Mesenchymal stem cell (in vitro differentiated cells and primary cell): ENCODE results near the gene MN1.

ENCODE experiments used
- DNase-seq: peaks from one replicate; pipeline ENCODE4 v3.0.0-alpha.2; 2013
- H2AFZ ChIP-seq: one replicate; pipeline ENCODE4 v1.6.1; 2013; ENCODE audit warnings: low read depth, mild to moderate bottlenecking, control low read depth, inconsistent platforms, low read length, moderate library complexity
- H2AK5ac ChIP-seq: 2 replicates; pipeline ENCODE4 v1.6.1; 2013; ENCODE audit warnings: low read length, moderate library complexity, mild to moderate bottlenecking, inconsistent platforms; ENCODE audit not compliant: severe bottlenecking
- H2BK120ac ChIP-seq: one replicate; pipeline ENCODE4 v1.6.1; 2013; ENCODE audit warnings: low read depth, mild to moderate bottlenecking, inconsistent platforms, low read length, moderate library complexity
- H2BK12ac ChIP-seq, 2 experiments: one replicate each; pipeline ENCODE4 v1.6.1; 2013; ENCODE audit warnings: inconsistent platforms in 2 of 2, low read length in 2 of 2, mild to moderate bottlenecking in 2 of 2, moderate library complexity in 2 of 2, control low read depth in 1 of 2
- H2BK15ac ChIP-seq: one replicate; pipeline ENCODE4 v1.6.1; 2013; ENCODE audit warnings: mild to moderate bottlenecking, low read depth, inconsistent platforms; ENCODE audit not compliant: poor library complexity, severe bottlenecking
- H2BK5ac ChIP-seq: 2 replicates; pipeline ENCODE4 v1.6.1; 2013; ENCODE audit warnings: low read depth, mild to moderate bottlenecking, low read length, control low read depth, inconsistent platforms; ENCODE audit not compliant: poor library complexity, severe bottlenecking
- H3K14ac ChIP-seq, 2 experiments: one replicate each; pipeline ENCODE4 v1.6.1; 2013; ENCODE audit warnings: inconsistent platforms in 2 of 2, low read length in 2 of 2, control low read depth in 1 of 2, mild to moderate bottlenecking in 1 of 2, moderate library complexity in 1 of 2
- H3K18ac ChIP-seq, 2 experiments: one replicate each; pipeline ENCODE4 v1.6.1; 2013; ENCODE audit warnings: inconsistent platforms in 2 of 2, low read length in 2 of 2, control low read depth in 1 of 2, low read depth in 1 of 2, mild to moderate bottlenecking in 1 of 2
- H3K23ac ChIP-seq, 2 experiments: one replicate each; pipeline ENCODE4 v1.6.1; 2013; ENCODE audit warnings: inconsistent platforms in 2 of 2, low read length in 2 of 2, mild to moderate bottlenecking in 2 of 2, moderate library complexity in 2 of 2, control low read depth in 1 of 2
- H3K27ac ChIP-seq: 2 replicates; pipeline ENCODE4 v1.5.1; 2013; ENCODE audit warnings: mild to moderate bottlenecking, moderate library complexity, low read length, control low read depth, inconsistent platforms; ENCODE audit not compliant: poor library complexity, severe bottlenecking
- H3K27me3 ChIP-seq, 2 experiments: 2 replicates each; pipeline versions ENCODE4 v1.6.1 to v1.7.0; 2013; ENCODE audit warnings: low read length in 2 of 2, mild to moderate bottlenecking in 2 of 2, moderate library complexity in 2 of 2, control low read depth in 1 of 2, inconsistent platforms in 1 of 2; ENCODE audit not compliant: control insufficient read depth in 1 of 2, insufficient read depth in 1 of 2
- H3K36me3 ChIP-seq, 2 experiments: 2 replicates each; pipeline versions ENCODE4 v1.6.1 to v1.7.0; 2013; ENCODE audit warnings: low read length in 2 of 2, control low read depth in 1 of 2, inconsistent platforms in 1 of 2, low read depth in 1 of 2, mild to moderate bottlenecking in 1 of 2; ENCODE audit not compliant: insufficient read depth in 2 of 2, control insufficient read depth in 1 of 2
- H3K4ac ChIP-seq, 2 experiments: one replicate each; pipeline ENCODE4 v1.6.1; 2013; ENCODE audit warnings: inconsistent platforms in 2 of 2, low read length in 2 of 2, mild to moderate bottlenecking in 2 of 2, moderate library complexity in 2 of 2, control low read depth in 1 of 2, low read depth in 1 of 2
- H3K4me1 ChIP-seq: 2 replicates; pipeline ENCODE4 v1.6.1; 2013; ENCODE audit warnings: low read depth, low read length, control low read depth; ENCODE audit not compliant: control insufficient read depth, insufficient read depth
- H3K4me2 ChIP-seq: 2 replicates; pipeline ENCODE4 v1.6.1; 2013; ENCODE audit warnings: low read length, mild to moderate bottlenecking, inconsistent platforms; ENCODE audit not compliant: poor library complexity, severe bottlenecking
- H3K4me3 ChIP-seq, 2 experiments: 2 replicates each; pipeline versions ENCODE4 v1.5.1 to v1.7.0; 2013; ENCODE audit warnings: low read length in 2 of 2, mild to moderate bottlenecking in 2 of 2, control low read depth in 1 of 2, low read depth in 1 of 2; ENCODE audit not compliant: insufficient read depth in 1 of 2
- H3K79me1 ChIP-seq: replicated peaks from 2 replicates; pipeline ENCODE4 v1.6.1; 2013; ENCODE audit warnings: mild to moderate bottlenecking, control low read depth, low read length, inconsistent platforms; ENCODE audit not compliant: poor library complexity, severe bottlenecking
- H3K9ac ChIP-seq: 2 replicates; pipeline ENCODE4 v1.7.0; 2013; ENCODE audit warnings: mild to moderate bottlenecking, low read length, moderate library complexity
- H3K9me3 ChIP-seq: 2 replicates; pipeline ENCODE4 v1.7.0; 2013; ENCODE audit warnings: mild to moderate bottlenecking, low read length; ENCODE audit not compliant: control insufficient read depth
- H4K8ac ChIP-seq: one replicate; pipeline ENCODE4 v1.6.1; 2013; ENCODE audit warnings: inconsistent platforms, mild to moderate bottlenecking, low read length, moderate library complexity
- H4K91ac ChIP-seq: one replicate; pipeline ENCODE4 v1.6.1; 2013; ENCODE audit warnings: mild to moderate bottlenecking, low read length, inconsistent platforms
- WGBS: methylation state at CpG from one replicate; pipeline ENCODE4 v1.1.7; 2013; ENCODE audit warnings: mixed read lengths; 5-methylcytosine and 5-hydroxymethylcytosine counted together

The MN1 gene

DNA sequence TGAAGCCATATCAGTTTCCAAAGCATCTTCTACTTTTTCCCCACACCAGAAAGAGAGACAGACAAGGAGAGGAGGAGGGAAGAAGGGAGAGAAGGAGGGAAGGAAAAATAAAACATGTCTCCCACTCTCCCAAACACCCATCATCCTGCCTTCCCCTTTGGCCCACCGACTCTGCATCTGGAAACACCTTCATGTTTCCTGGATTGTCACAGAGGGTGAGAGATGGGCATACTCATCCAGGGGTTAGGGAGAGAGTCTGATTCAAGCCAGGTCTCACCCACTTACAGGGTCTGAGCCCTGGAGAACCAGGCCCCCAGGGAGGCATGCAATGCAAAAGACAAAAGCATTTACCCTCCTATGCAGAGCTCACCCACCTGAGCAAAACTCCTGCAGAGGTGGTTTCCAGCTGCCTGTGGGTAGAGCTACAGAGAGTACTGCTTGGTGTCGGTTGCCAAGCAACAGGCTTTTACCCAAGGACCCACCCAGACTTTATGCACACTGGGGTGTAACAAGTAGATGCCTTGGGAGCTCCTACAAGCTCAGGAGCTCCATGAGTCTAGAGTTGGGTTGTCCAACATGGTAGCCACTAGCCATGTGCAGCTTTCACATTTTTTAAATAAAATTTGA is 33.4 kb downstream of the MN1 start:
- H3K27me3 ChIP-seq: no peaks in the 10 kb centered on the region
- 81% methylated on average over 2 of the region's 2 CpGs for WGBS
- peaks cover 0 to 52% of the 10 kb centered on the region in 2 experiments for H3K36me3 ChIP-seq
- no peak overlapping the region for H3K9ac ChIP-seq
- peaks cover 20% of the 10 kb centered on the region for H3K4me1 ChIP-seq
- no peaks in the 10 kb centered on the region for H3K9me3 ChIP-seq
- no peak overlapping the region for H4K8ac ChIP-seq
- H4K91ac ChIP-seq: no peak overlapping the region
- H3K23ac ChIP-seq: no peak overlapping the region
- H2AK5ac ChIP-seq: no peak overlapping the region
- no peak overlapping the region for H3K14ac ChIP-seq
- H3K4me2 ChIP-seq: no peak overlapping the region
- H2AFZ ChIP-seq: no peak overlapping the region
- H3K4ac ChIP-seq: no peak overlapping the region
- H2BK15ac ChIP-seq: no peak overlapping the region
- H2BK12ac ChIP-seq: no peak overlapping the region
- H3K79me1 ChIP-seq: peaks cover 49% of the 10 kb centered on the region
- H2BK120ac ChIP-seq: no peak overlapping the region
- H3K4me3 ChIP-seq: no peak overlapping the region
- no peak for DNase-seq
- H2BK5ac ChIP-seq: no peak overlapping the region
- H3K18ac ChIP-seq: no peak overlapping the region
- no peak overlapping the region for H3K27ac ChIP-seq

DNA sequence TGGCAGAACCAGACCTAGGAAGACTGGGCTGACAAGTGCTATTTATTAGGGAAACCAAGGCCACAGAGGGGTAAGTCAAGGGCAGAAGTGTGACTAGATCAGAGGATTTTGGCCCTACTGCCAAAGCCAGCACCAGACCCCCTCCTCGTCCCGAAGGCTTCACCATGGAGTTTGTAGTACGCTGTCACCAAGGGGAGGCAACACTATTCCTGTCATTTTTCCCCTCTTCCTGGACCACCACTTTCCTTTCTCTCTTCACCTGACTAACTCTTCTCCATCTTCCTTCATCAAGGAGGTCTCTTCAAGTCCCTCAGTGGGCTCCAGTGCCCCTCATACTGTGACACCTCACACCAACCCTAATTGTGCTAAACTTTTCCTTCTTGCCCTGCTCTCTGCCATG is 34.9 kb downstream of the MN1 start:
- no peak overlapping the region for H2AFZ ChIP-seq
- H3K4me3 ChIP-seq: no peak overlapping the region
- H2BK12ac ChIP-seq: no peak overlapping the region
- H3K23ac ChIP-seq: no peak overlapping the region
- H2BK15ac ChIP-seq: no peak overlapping the region
- no peak for DNase-seq
- no peaks in the 10 kb centered on the region for H3K27me3 ChIP-seq
- no peak overlapping the region for H2AK5ac ChIP-seq
- no peak overlapping the region for H3K18ac ChIP-seq
- no peak overlapping the region for H2BK120ac ChIP-seq
- no peak overlapping the region for H2BK5ac ChIP-seq
- H3K14ac ChIP-seq: no peak overlapping the region
- 99% methylated on average over 3 of the region's 3 CpGs for WGBS
- peaks cover 0 to 52% of the 10 kb centered on the region in 2 experiments for H3K36me3 ChIP-seq
- peaks cover 49% of the 10 kb centered on the region for H3K79me1 ChIP-seq
- no peak overlapping the region for H3K4ac ChIP-seq
- peaks cover 17% of the 10 kb centered on the region for H3K4me1 ChIP-seq
- no peak overlapping the region for H3K9ac ChIP-seq
- no peaks in the 10 kb centered on the region for H3K9me3 ChIP-seq
- H4K91ac ChIP-seq: no peak overlapping the region
- no peak overlapping the region for H3K4me2 ChIP-seq
- H4K8ac ChIP-seq: no peak overlapping the region
- H3K27ac ChIP-seq: no peak overlapping the region

DNA sequence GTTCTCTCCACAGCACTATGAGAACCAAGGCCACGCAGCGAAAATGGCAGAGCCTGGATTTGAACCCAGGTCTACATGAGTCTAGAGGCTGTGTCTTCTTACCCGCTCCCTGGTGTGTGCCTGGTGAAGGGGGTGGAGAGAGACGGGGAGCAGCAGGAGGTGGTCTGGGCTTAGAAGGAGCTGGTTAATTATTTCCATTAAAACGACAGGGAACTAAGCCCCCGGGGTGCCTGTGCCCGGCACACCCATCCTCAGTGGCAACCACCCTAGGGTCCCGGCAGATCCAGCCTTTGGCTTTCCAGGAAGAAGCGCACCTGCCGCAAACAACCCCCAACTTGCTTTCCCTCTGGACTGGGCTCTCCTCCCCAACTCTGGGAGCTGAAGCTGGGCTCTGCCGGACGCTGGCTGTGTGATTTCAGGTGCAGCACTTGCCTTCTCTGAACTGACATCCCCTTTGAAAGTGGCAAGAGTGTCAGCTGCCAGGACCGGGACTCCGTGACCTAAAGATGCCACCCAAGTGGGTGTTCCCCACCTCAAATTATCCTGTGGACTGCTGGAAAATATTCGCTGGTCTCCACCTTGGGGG is 35.8 kb downstream of the MN1 start:
- no peak for DNase-seq
- no peak overlapping the region for H2BK15ac ChIP-seq
- H2BK12ac ChIP-seq: no peak overlapping the region
- H2AFZ ChIP-seq: no peak overlapping the region
- H4K8ac ChIP-seq: no peak overlapping the region
- no peak overlapping the region for H3K4ac ChIP-seq
- H3K9me3 ChIP-seq: no peaks in the 10 kb centered on the region
- no peak overlapping the region for H3K9ac ChIP-seq
- peaks cover 53% of the 10 kb centered on the region for H3K79me1 ChIP-seq
- H3K27ac ChIP-seq: no peak overlapping the region
- H3K4me1 ChIP-seq: peaks cover 18% of the 10 kb centered on the region
- H3K4me2 ChIP-seq: no peak overlapping the region
- no peaks in the 10 kb centered on the region for H3K27me3 ChIP-seq
- no peak overlapping the region for H3K4me3 ChIP-seq
- no peak overlapping the region for H2AK5ac ChIP-seq
- peaks cover 0 to 57% of the 10 kb centered on the region in 2 experiments for H3K36me3 ChIP-seq
- no peak overlapping the region for H3K14ac ChIP-seq
- H2BK120ac ChIP-seq: no peak overlapping the region
- H4K91ac ChIP-seq: no peak overlapping the region
- no peak overlapping the region for H3K18ac ChIP-seq
- no peak overlapping the region for H2BK5ac ChIP-seq
- H3K23ac ChIP-seq: no peak overlapping the region
- 98% methylated on average over 15 of the region's 15 CpGs for WGBS

DNA sequence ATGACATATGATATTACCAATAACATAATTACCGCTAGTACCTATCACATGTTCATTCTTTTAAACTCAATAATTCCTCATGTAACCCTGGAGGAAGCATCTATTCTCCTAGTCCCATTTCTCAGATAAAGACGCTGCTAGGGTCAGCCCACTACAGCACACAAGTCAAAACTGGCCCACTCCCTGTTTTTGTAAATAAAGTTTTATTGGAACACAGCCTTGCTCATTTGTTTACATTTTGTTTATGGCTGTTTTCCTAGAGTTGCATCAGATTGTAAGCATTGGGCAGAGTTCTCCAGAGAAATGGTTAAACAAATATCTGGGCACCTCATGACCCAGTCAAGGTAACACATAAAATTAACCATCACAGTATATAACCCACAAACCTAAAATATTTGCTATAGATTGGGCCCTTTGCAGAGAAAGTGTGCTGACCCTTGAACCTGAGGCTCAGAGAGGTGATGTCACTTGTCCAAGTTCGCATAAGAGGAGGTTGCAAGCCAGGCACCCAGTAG is 36.8 kb downstream of the MN1 start:
- Histone ChIP-seq H4K8ac (no peak overlapping the region), H3K9me3 (no peaks in the 10 kb centered on the region), H2AK5ac (no peak overlapping the region), H3K4me2 (no peak overlapping the region), H3K4ac (no peak overlapping the region), H2BK12ac (no peak overlapping the region), H3K4me3 (no peak overlapping the region), H3K27ac (no peak overlapping the region), H3K4me1 (peaks cover 19% of the 10 kb centered on the region), H3K23ac (no peak overlapping the region), H2BK15ac (no peak overlapping the region), H3K9ac (no peak overlapping the region), H3K36me3 (peaks cover 0 to 60% of the 10 kb centered on the region in 2 experiments), H2AFZ (no peak overlapping the region), H2BK120ac (no peak overlapping the region), H4K91ac (no peak overlapping the region), H3K79me1 (peaks cover 52% of the 10 kb centered on the region), H3K27me3 (no peaks in the 10 kb centered on the region), H2BK5ac (no peak overlapping the region), H3K18ac (no peak overlapping the region), H3K14ac (no peak overlapping the region)
- WGBS: 89% methylated on average over 2 of the region's 3 CpGs
- DNase-seq: no peak
